Transverse colon (tissue), 4 donors: ENCODE measurements around the gene LDLRAD4. TPM values are rescaled to one million over a fixed set of nuclear protein-coding genes. Genes with fewer than 3 reads are reported as not detected.

Experiments used
- DNase-seq: peaks from one replicate; pipeline ENCODE4 v3.0.0-alpha.2; 2019
- H3K27ac ChIP-seq, 4 donors: fragments of 200-600 bp; sonication (generic); 2 replicates each; pipeline ENCODE4 v1.5.1; 2016 to 2018; ENCODE audit warnings: inconsistent platforms in 4 of 4
- H3K27me3 ChIP-seq: fragments of 200-600 bp; sonication (generic); 2 replicates; pipeline ENCODE4 v1.5.1; 2017; ENCODE audit warnings: inconsistent platforms
- H3K36me3 ChIP-seq, 4 donors: fragments of 200-600 bp; sonication (generic); 2 replicates each; pipeline ENCODE4 v1.5.1; 2017 to 2019; ENCODE audit warnings: inconsistent platforms in 4 of 4
- H3K4me1 ChIP-seq, 4 donors: fragments of 200-600 bp; sonication (generic); 2 replicates each; pipeline ENCODE4 v1.5.1; 2017 to 2020; ENCODE audit warnings: inconsistent platforms in 4 of 4
- H3K4me3 ChIP-seq, 4 donors: fragments of 200-600 bp; sonication (generic); 1 replicate in 1 of 4; 2 replicates in 3 of 4; pipeline versions ENCODE4 v1.5.1 to v1.6.1; 2017 to 2019; ENCODE audit warnings: inconsistent platforms in 4 of 4
- H3K9me3 ChIP-seq, 2 donors: fragments of 200-600 bp; sonication (generic); 2 replicates each; pipeline ENCODE4 v1.5.1; 2017 to 2019; ENCODE audit warnings: inconsistent platforms in 2 of 2
- EP300 ChIP-seq: sonication (generic); formaldehyde crosslinking; IDR thresholded peaks from one replicate; pipeline ENCODE4 v1.6.1; 2017; ENCODE audit warnings: antibody characterized with exemption, low read depth
- POLR2A ChIP-seq: fragments of 450-650 bp; IDR thresholded peaks from one replicate; pipeline ENCODE4 v1.6.1; 2016; ENCODE audit warnings: antibody characterized with exemption, mild to moderate bottlenecking, moderate library complexity
- POLR2AphosphoS5 ChIP-seq, 3 donors: sonication (generic); formaldehyde crosslinking; IDR thresholded peaks; one replicate each; pipeline ENCODE4 v1.6.1; 2016; ENCODE audit warnings: antibody characterized with exemption in 3 of 3
- WGBS, 2 donors: methylation state at CpG; one replicate each; pipeline ENCODE4 v1.1.5; 2018; ENCODE audit warnings: low coverage in 1 of 2; 5-methylcytosine and 5-hydroxymethylcytosine counted together
- in situ Hi-C, 4 donors: fragments of 200-750 bp; cut with MboI; loops; one replicate each; pipeline versions ENCODE4 v1.15.0 to v1.15.1; 2017; ENCODE audit warnings: low sequenced_read_pairs in 3 of 4, low pct_ligation_motif_present in 1 of 4, low pct_unique_long_range_greater_than_20kb in 1 of 4
- intact Hi-C: fragments of 100-400 bp; cut with DNase I; formaldehyde crosslinking; loops from one replicate; pipeline ENCODE4 v1.15.1; 2023; ENCODE audit warnings: low total_unique reads
- total RNA-seq, 4 donors: library from RNA; depleted of rRNA; stranded (reverse); fragments of >200 nt; gene quantifications; one replicate each; pipeline ENCODE4 v1.1.0, GENCODE V29; 2016
- TF ChIP-seq, protein P1 (sequence below), 5 experiments: fragments of 200-600 bp in 3 of 5; fragments of 450-650 bp in 2 of 5; sonication (generic) in 3 of 5; IDR thresholded peaks; 1 replicate in 2 of 5; 2 replicates in 3 of 5; pipeline ENCODE4 v1.5.1; 2016 to 2017; ENCODE audit warnings: antibody characterized with exemption in 5 of 5, inconsistent platforms in 3 of 5, mild to moderate bottlenecking in 2 of 5, moderate library complexity in 1 of 5

The LDLRAD4 gene
- total RNA-seq, 4 donors from 2014 or later: 34.8 to 277 (median 60.6) TPM

DNA sequence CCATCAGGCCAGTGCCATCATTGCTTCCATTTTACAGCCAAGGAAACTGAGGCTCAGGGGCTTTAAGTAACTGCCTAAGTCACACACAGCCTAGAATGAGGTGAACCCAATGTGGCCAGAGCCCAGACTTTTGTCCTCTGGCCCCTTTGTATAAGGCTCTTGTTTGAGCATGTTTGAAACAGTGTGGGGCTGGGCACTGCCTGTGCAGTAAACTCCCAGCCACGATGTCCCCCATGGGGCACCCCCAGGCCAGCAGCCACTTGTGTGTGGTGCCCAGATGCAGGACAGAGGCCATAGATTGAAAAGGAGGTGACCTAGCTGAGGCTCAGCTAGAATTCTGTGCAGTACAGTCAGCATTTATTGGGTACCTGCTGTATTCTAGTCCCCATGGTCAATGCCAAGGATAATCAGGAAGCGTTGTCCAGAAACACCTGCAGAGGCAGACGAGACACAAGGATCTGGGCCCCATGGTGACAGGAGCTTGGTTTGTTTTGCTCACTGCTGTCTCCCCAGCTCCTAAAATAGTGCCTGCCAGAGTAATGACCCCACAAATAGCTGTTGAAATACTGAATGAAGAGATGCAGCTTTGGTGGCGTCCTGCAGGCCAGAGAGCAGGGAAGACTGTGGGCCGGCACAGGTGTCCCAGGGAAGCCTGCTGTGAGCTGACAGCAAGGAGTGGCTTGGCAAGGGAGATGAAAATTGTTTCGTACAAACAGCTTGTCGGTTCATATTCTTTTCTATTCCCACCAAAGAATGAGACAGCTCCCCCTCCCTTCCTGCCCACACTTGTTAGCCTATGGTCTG lies 160.7 kb downstream of the LDLRAD4 start:
- Histone ChIP-seq H3K27ac (peak overlapping the region in 1 of 4 donors; percentile 2), H3K4me1 (peaks cover 12 to 45% (median 31%) of the 10 kb centered on the region in 4 donors), H3K4me3 (no peak overlapping the region), H3K27me3 (no peaks in the 10 kb centered on the region), H3K9me3 (no peaks in the 10 kb centered on the region), H3K36me3 (no peaks in the 10 kb centered on the region)
- WGBS, 2 donors: 37 to 43% methylated on average over 2 to 6 of the region's 7 CpGs
- intact Hi-C loops (loop anchor here (5.0 kb wide), 1 partner anchor 157 kb away; no protein-coding TSS in a partner anchor), in situ Hi-C loops (loop anchor here in 1 of 4 donors (25.0 kb wide), 1 partner anchor 142 kb away; no protein-coding TSS in a partner anchor)
- DNase-seq: no peak
- TF ChIP-seq, protein P1, sequence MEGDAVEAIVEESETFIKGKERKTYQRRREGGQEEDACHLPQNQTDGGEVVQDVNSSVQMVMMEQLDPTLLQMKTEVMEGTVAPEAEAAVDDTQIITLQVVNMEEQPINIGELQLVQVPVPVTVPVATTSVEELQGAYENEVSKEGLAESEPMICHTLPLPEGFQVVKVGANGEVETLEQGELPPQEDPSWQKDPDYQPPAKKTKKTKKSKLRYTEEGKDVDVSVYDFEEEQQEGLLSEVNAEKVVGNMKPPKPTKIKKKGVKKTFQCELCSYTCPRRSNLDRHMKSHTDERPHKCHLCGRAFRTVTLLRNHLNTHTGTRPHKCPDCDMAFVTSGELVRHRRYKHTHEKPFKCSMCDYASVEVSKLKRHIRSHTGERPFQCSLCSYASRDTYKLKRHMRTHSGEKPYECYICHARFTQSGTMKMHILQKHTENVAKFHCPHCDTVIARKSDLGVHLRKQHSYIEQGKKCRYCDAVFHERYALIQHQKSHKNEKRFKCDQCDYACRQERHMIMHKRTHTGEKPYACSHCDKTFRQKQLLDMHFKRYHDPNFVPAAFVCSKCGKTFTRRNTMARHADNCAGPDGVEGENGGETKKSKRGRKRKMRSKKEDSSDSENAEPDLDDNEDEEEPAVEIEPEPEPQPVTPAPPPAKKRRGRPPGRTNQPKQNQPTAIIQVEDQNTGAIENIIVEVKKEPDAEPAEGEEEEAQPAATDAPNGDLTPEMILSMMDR (IDR thresholded peaks at IDR 0.05): no peak
- TF ChIP-seq EP300: no peak
- TF ChIP-seq POLR2A: no peak
- no peak for TF ChIP-seq POLR2AphosphoS5 (IDR thresholded peaks at IDR 0.05)

DNA sequence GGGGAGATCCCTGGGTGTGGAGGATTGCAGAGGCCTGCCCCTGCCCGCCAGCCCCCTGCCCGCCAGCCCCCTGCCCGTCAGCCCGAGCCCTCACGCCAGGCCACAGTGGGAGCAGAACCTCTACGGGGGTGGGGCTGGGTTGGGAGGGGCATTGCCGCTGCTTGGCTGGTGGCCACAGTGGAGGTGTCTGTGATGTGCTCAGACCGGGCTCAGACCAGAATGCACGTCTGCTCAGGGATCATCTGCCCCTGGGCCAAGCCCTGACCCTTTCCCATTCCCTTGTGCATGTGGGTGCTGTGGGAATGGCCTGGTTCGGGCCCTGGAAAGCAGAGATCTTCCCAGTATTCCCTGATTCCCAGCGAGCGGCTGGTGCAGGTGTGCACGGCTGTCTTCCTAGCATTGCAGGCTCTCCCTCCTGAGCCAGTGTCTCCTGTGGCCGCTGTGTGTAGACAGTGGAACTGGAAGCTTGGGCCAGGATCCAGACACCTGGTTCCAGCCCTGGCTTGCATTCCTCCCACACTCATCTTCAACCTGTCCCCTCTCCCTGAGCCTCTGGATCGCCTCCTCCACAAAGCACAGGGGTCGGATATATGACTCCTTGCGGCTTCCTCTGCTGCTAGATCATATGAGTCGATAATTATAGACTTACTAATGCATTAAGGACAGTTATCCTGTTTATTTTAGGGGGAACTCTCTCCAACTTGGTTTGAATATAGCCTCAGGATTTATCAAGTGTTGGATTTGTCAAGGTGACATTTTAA lies 161.6 kb downstream of the LDLRAD4 start:
- DNase-seq: no peak
- Histone ChIP-seq H3K9me3 (no peaks in the 10 kb centered on the region), H3K4me3 (no peak overlapping the region), H3K27ac (peak overlapping the region in 2 of 4 donors; percentile 13 to 20), H3K27me3 (no peaks in the 10 kb centered on the region), H3K36me3 (no peaks in the 10 kb centered on the region), H3K4me1 (peaks cover 12 to 42% (median 31%) of the 10 kb centered on the region in 4 donors)
- WGBS, 2 donors: 71% methylated on average over 15 of the region's 18 CpGs; no CpG with 5 or more reads in 1 of the 2 donors
- in situ Hi-C loops (loop anchor here in 1 of 4 donors (25.0 kb wide), 1 partner anchor 143 kb away; no protein-coding TSS in a partner anchor), intact Hi-C loops (loop anchor here (5.0 to 10.0 kb wide), 3 partner anchors 145 to 247 kb away; no protein-coding TSS in a partner anchor)
- TF ChIP-seq EP300: no peak
- TF ChIP-seq, protein P1 (IDR thresholded peaks at IDR 0.05): no peak
- TF ChIP-seq POLR2AphosphoS5 (IDR thresholded peaks at IDR 0.05): no peak
- no peak for TF ChIP-seq POLR2A

DNA sequence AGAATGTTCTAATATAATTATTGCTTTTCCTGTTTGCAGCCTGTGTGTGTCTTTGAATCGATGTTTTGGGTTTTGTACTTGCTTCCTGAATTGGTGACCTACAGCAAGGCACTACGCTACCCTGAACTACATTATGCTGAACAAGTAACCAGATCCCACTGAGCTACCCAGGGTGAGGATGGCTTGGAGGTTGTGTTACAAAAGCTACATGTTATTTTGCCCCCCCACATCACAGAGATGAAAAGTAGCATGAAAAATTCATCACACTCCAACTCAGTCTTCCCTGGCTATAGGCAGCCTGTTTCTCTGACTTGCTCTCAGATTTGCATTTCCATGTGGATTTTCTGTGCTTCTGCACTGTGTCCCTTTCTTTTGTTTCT lies 162.1 kb downstream of the LDLRAD4 start:
- TF ChIP-seq POLR2A: no peak
- TF ChIP-seq, protein P1 (IDR thresholded peaks at IDR 0.05): no peak
- no peak for TF ChIP-seq EP300
- TF ChIP-seq POLR2AphosphoS5 (IDR thresholded peaks at IDR 0.05): no peak
- no peak for DNase-seq
- Histone ChIP-seq H3K27me3 (no peaks in the 10 kb centered on the region), H3K4me3 (no peak overlapping the region), H3K9me3 (no peaks in the 10 kb centered on the region), H3K4me1 (peaks cover 12 to 36% (median 31%) of the 10 kb centered on the region in 4 donors), H3K27ac (peak overlapping the region in 2 of 4 donors; percentile 9 to 20), H3K36me3 (no peaks in the 10 kb centered on the region)
- intact Hi-C loops: loop anchor here (5.0 to 10.0 kb wide), 2 partner anchors 144 to 247 kb away; no protein-coding TSS in a partner anchor
- in situ Hi-C loops: loop anchor here in 1 of 4 donors (25.0 kb wide), 1 partner anchor 143 kb away; no protein-coding TSS in a partner anchor
- WGBS, 2 donors: 33 to 68% methylated on average over 1 to 2 of the region's 2 CpGs
